ENCODE data around the gene FOXE1. TPM values are rescaled to one million over a fixed set of nuclear protein-coding genes. Genes with fewer than 3 reads are reported as not detected.

FOXE1 gene
- total and polyA plus RNA-seq, 2 of the 4 experiments (the other 2 are of a cell fraction) = under 0.01 to 0.22 TPM

DNA sequence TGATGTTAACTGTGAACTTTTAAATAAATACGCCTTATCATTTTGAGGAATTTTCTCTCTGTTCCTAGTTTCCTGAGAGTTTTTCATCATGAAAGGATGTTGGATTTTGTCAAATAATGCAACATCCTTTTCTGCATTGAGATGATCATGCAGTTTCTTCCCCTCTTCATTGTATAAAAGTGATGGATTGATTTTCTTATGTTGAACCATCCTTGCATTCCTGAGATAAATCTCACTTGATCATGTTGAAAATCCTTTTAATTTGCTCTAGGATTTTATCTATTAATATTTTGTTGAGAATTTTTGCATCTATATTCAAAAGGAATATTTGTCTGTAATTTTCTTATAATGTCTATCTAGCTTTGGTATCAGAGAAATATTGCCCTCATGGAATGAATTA lies 13.3 kb downstream of the FOXE1 start:
- Histone ChIP-seq H3K9me1 (ENCODE audit: insufficient read depth, low read length) (no peaks in the 10 kb centered on the region), H3K4me3 (ENCODE audit: insufficient read depth, low read depth, low read length) (no peak overlapping the region), H3K18ac (ENCODE audit: low read depth, low read length) (no peak overlapping the region), H2BK5ac (ENCODE audit: low read depth, low read length, poor library complexity, severe bottlenecking) (no peak overlapping the region), H3K56ac (ENCODE audit: extremely low read depth, insufficient read depth, low read length) (no peak overlapping the region), H3K27me3 (ENCODE audit: control insufficient read depth, insufficient read depth, low read length) (peaks cover 42% of the 10 kb centered on the region), H3K36me3 (ENCODE audit: control insufficient read depth, insufficient read depth, low read length) (no peaks in the 10 kb centered on the region), H3K4me1 (ENCODE audit: control insufficient read depth, insufficient read depth, low read length) (no peaks in the 10 kb centered on the region), H2BK20ac (ENCODE audit: low read depth, low read length) (no peak overlapping the region), H3K9me3 (ENCODE audit: control insufficient read depth, insufficient read depth, low read length) (peaks cover 11% of the 10 kb centered on the region; the same call in 1 of the 2 replicates), H2AK9ac (replicated peaks; ENCODE audit: low read depth, low read length, poor library complexity) (no peak overlapping the region), H4K5ac (ENCODE audit: low read depth, low read length) (no peak overlapping the region), H3K23ac (ENCODE audit: low read depth, low read length) (no peak overlapping the region), H4K8ac (ENCODE audit: low read depth in 2 of 2, low read length in 2 of 2) (no peak overlapping the region), H4K91ac (ENCODE audit: insufficient read depth, low read depth, low read length) (no peak overlapping the region), H4K20me1 (ENCODE audit: insufficient read depth, low read length) (no peaks in the 10 kb centered on the region), H3K4ac (ENCODE audit: low read depth, low read length) (no peak overlapping the region), H2AK5ac (ENCODE audit: low read depth, low read length) (no peak overlapping the region), H3K9ac (ENCODE audit: low read depth, low read length) (no peak overlapping the region), H3K79me1 (ENCODE audit: low read depth in 1 of 2, low read length in 2 of 2) (no peaks in the 10 kb centered on the region), H2BK120ac (ENCODE audit: low read depth, low read length) (no peak overlapping the region), H3K14ac (replicated peaks; ENCODE audit: low read depth, low read length) (no peak overlapping the region), H3K27ac (ENCODE audit: insufficient read depth, low read length) (no peak overlapping the region), H3K4me2 (ENCODE audit: low read depth, low read length) (no peak overlapping the region), H2BK15ac (ENCODE audit: low read depth, low read length) (no peak overlapping the region), H2AFZ (replicated peaks; ENCODE audit: low read length, poor library complexity) (no peak overlapping the region)
- dilution Hi-C loops (cut with HindIII; ENCODE audit: low sequenced_read_pairs, unreplicated experiment) = no loop called here
- ChIA-PET POLR2A (ENCODE audit: unreplicated experiment) (no interaction called here), CTCF (interaction anchor here (0.7 kb wide), 1 partner anchor 44 kb away, joined by 3 read pairs; no protein-coding TSS in a partner anchor)
- intact Hi-C loops (cut with micrococcal nuclease) = no loop called here
- in situ Hi-C loops (cut with MboI; ENCODE audit: low sequenced_read_pairs) = no loop called here
- ATAC-seq (ENCODE audit: low read depth) (no peak), DNase-seq (no peak)
- TF ChIP-seq CHD1 (IDR thresholded peaks at IDR 0.05; ENCODE audit: low read depth, low read length) (no peak), BHLHE40 (IDR thresholded peaks at IDR 0.05; ENCODE audit: low read depth, low read length) (no peak), NFE2L2 (IDR thresholded peaks at IDR 0.05; ENCODE audit: low read depth, low read length) (no peak), FOS (IDR thresholded peaks at IDR 0.05; ENCODE audit: low read depth, low read length) (no peak), RFX5 (IDR thresholded peaks at IDR 0.05; ENCODE audit: low read depth, low read length) (no peak), MAZ (IDR thresholded peaks at IDR 0.05; ENCODE audit: borderline replicate concordance, low read depth, low read length) (no peak), RAD21 (IDR thresholded peaks at IDR 0.05; ENCODE audit: low read length) (no peak), MXI1 (IDR thresholded peaks at IDR 0.05; ENCODE audit: borderline replicate concordance, low read depth, low read length) (no peak), SMC3 (IDR thresholded peaks at IDR 0.05; ENCODE audit: low read depth, low read length) (no peak), CEBPB (IDR thresholded peaks at IDR 0.05; ENCODE audit: low read depth, low read length) (no peak)
- TF ChIP-seq, protein P1, sequence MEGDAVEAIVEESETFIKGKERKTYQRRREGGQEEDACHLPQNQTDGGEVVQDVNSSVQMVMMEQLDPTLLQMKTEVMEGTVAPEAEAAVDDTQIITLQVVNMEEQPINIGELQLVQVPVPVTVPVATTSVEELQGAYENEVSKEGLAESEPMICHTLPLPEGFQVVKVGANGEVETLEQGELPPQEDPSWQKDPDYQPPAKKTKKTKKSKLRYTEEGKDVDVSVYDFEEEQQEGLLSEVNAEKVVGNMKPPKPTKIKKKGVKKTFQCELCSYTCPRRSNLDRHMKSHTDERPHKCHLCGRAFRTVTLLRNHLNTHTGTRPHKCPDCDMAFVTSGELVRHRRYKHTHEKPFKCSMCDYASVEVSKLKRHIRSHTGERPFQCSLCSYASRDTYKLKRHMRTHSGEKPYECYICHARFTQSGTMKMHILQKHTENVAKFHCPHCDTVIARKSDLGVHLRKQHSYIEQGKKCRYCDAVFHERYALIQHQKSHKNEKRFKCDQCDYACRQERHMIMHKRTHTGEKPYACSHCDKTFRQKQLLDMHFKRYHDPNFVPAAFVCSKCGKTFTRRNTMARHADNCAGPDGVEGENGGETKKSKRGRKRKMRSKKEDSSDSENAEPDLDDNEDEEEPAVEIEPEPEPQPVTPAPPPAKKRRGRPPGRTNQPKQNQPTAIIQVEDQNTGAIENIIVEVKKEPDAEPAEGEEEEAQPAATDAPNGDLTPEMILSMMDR (conservative IDR thresholded peaks at IDR 0.05; ENCODE audit: low read depth, low read length) = no peak
- BruUV-seq (replicated peaks) = no TSS peak
- WGBS, 2 experiments (ENCODE audit: extremely low coverage in 2 of 2, insufficient read length in 1 of 2) = no CpG with 5 or more reads among the region's 1 CpG
